ENCODE data around the gene TAS2R39. TPM values are rescaled to one million over a fixed set of nuclear protein-coding genes. Genes with fewer than 3 reads are reported as not detected.
"Not testable (repeated sequence)": the region's sequence is repeated elsewhere in the genome, so short reads cannot be mapped to it uniquely, and the experiment has no call there.

The TAS2R39 gene
- total RNA-seq, 6 experiments from 2014 or later: not detected

GRCh38 chr7:143171697-143172096 lies 11.5 kb upstream of the TAS2R39 start:
- H3K36me3 ChIP-seq: no peaks in the 10 kb centered on the region
- no peak for DNase-seq
- TF ChIP-seq POLR2A (IDR thresholded peaks at IDR 0.05) (no peak), CTCF (IDR thresholded peaks at IDR 0.05) (no peak)
- ATAC-seq: peak; percentile 39 to 61 (median 50)
- H3K27ac ChIP-seq: no peak overlapping the region
- no peaks in the 10 kb centered on the region for H3K27me3 ChIP-seq
- H3K9me3 ChIP-seq: no peaks in the 10 kb centered on the region
- intact Hi-C loops (cut with DNase I): no loop called here
- no peak overlapping the region for H3K4me3 ChIP-seq
- peaks cover 0 to 5% (median 2%) of the 10 kb centered on the region in 4 donors for H3K4me1 ChIP-seq

- DNase-seq: peak; percentile 65 to 87 (median 83)
- no peak overlapping the region for H3K27ac ChIP-seq
- intact Hi-C loops (cut with DNase I): no loop called here
- peak; percentile 100 for ATAC-seq
- no peaks in the 10 kb centered on the region for H3K36me3 ChIP-seq
- WGBS (ENCODE audit: insufficient coverage, low coverage, low lambda C conversion rate, missing lambda C conversion rate): 8% methylated on average over 4 of the region's 4 CpGs
- H3K4me1 ChIP-seq: peaks cover 0 to 5% (median 2%) of the 10 kb centered on the region in 4 donors
- no peaks in the 10 kb centered on the region for H3K9me3 ChIP-seq
- H3K27me3 ChIP-seq: no peaks in the 10 kb centered on the region
- TF ChIP-seq POLR2A (IDR thresholded peaks at IDR 0.05) (no peak), CTCF (IDR thresholded peaks at IDR 0.05) (no peak)
- H3K4me3 ChIP-seq: peak overlapping the region in 1 of 3 donors; percentile 22
Measured at GRCh38 chr7:143172354-143172753, 10.9 kb upstream of the TAS2R39 start.

- 89% methylated on average over 5 of the region's 5 CpGs for WGBS (ENCODE audit: insufficient coverage, low coverage, low lambda C conversion rate, missing lambda C conversion rate)
Measured at GRCh38 chr7:143176128-143176527, 7.1 kb upstream of the TAS2R39 start.

GRCh38 chr7:143177374-143178119 lies 5.7 kb upstream of the TAS2R39 start:
- no peak for ATAC-seq
- H3K36me3 ChIP-seq: no peaks in the 10 kb centered on the region
- DNase-seq: no peak
- H3K9me3 ChIP-seq: peaks cover 0 to 9% (median 0%) of the 10 kb centered on the region in 4 donors
- TF ChIP-seq CTCF (IDR thresholded peaks at IDR 0.05): no peak
- TF ChIP-seq POLR2A (IDR thresholded peaks at IDR 0.05): no peak
- WGBS (ENCODE audit: insufficient coverage, low coverage, low lambda C conversion rate, missing lambda C conversion rate): 71% methylated on average over 2 of the region's 2 CpGs
- H3K27me3 ChIP-seq: no peaks in the 10 kb centered on the region
- no peak overlapping the region for H3K4me3 ChIP-seq
- intact Hi-C loops (cut with DNase I): no loop called here
- no peak overlapping the region for H3K27ac ChIP-seq
- no peaks in the 10 kb centered on the region for H3K4me1 ChIP-seq

More at GRCh38 chr7:143176128-143176527, 7.1 kb upstream of the TAS2R39 start:
- DNase-seq: no peak
- H3K4me3 ChIP-seq: no peak overlapping the region
- no peak for ATAC-seq
- H3K27me3 ChIP-seq: no peaks in the 10 kb centered on the region
- H3K9me3 ChIP-seq: peaks cover 0 to 9% (median 0%) of the 10 kb centered on the region in 4 donors
- H3K4me1 ChIP-seq: peaks cover 0 to 5% (median 2%) of the 10 kb centered on the region in 4 donors
- H3K27ac ChIP-seq: no peak overlapping the region
- TF ChIP-seq POLR2A (IDR thresholded peaks at IDR 0.05) (no peak), CTCF (IDR thresholded peaks at IDR 0.05) (no peak)
- intact Hi-C loops (cut with DNase I): no loop called here
- no peaks in the 10 kb centered on the region for H3K36me3 ChIP-seq

GRCh38 chr7:143180771-143181170 lies 2.4 kb upstream of the TAS2R39 start:
- DNase-seq; H3K4me1 ChIP-seq; H3K9me3 ChIP-seq; ATAC-seq; H3K27ac ChIP-seq; H3K27me3 ChIP-seq; H3K36me3 ChIP-seq; H3K4me3 ChIP-seq; intact Hi-C loops (cut with DNase I): not testable (repeated sequence)
- WGBS (ENCODE audit: insufficient coverage, low coverage, low lambda C conversion rate, missing lambda C conversion rate): 86% methylated on average over 4 of the region's 4 CpGs

Measured in right lobe of liver (tissue), 6 donors.